K562 (cell line): ENCODE results near the gene OXSR1. TPM values are rescaled to one million over a fixed set of nuclear protein-coding genes. Genes with fewer than 3 reads are reported as not detected.

Experiments
- ATAC-seq: fragments of 200-7000 bp; cut with Tn5 transposase; 3 replicates; pipeline ENCODE4 v1.9.1; 2020; ENCODE audit warnings: moderate library complexity
- BruUV-seq: library from RNA; stranded (reverse); fragments of 400-500 nt; replicated peaks from 2 replicates; lab custom pipeline; 2021; lab: Mats Ljungman, UMichigan
- CTCF ChIA-PET: fragments of 300-600 bp; formaldehyde crosslinking; extraction: SDS; loops from one replicate; lab custom pipeline; 2021; ENCODE audit warnings: low intra/inter-chr PET ratio; lab: Yijun Ruan, JAX
- POLR2A ChIA-PET: fragments of 300-600, 350-650 bp; sonication (Branson Sonifier 250); formaldehyde crosslinking; extraction: SDS; loops from one replicate; lab custom pipeline; 2021; ENCODE audit warnings: antibody characterized with exemption, inconsistent platforms; lab: Yijun Ruan, JAX
- DNase-seq, 4 experiments: peaks; one replicate each; pipeline versions ENCODE4 v3.0.0 to v3.0.0-alpha.2; 2011 to 2018; ENCODE audit warnings: low spot score in 3 of 4, mixed read lengths in 3 of 4; ENCODE audit errors: extremely low read depth in 1 of 4
- FAIRE-seq: peaks from 2 replicates; lab custom pipeline; 2011; peaks lifted over from hg19 to GRCh38; lab: Jason Lieb, UNC
- H2AFZ ChIP-seq: 2 replicates; pipeline ENCODE4 v1.6.0; 2011; ENCODE audit warnings: low read depth, low read length, control low read depth, inconsistent platforms
- H3K27ac ChIP-seq: fragments of 200-600 bp; 3 replicates; pipeline ENCODE4 v1.8.0; 2011; ENCODE audit warnings: low read depth, mild to moderate bottlenecking, control low read depth, inconsistent platforms, low read length, moderate library complexity, mixed read lengths; ENCODE audit errors: extremely low read depth
- H3K27me3 ChIP-seq, 2 experiments: fragments of 300-600 bp in 1 of 2; 2 replicates in 1 of 2; 3 replicates in 1 of 2; pipeline versions ENCODE4 v1.6.0 to v1.8.0; 2011; ENCODE audit warnings: inconsistent platforms in 2 of 2, low read length in 2 of 2, mild to moderate bottlenecking in 1 of 2, mixed read lengths in 1 of 2, moderate library complexity in 1 of 2; ENCODE audit not compliant: control insufficient read depth in 2 of 2, insufficient read depth in 2 of 2
- H3K36me3 ChIP-seq: fragments of 300-600 bp; 3 replicates; pipeline ENCODE4 v1.8.0; 2011; ENCODE audit warnings: mild to moderate bottlenecking, low read length, inconsistent platforms; ENCODE audit not compliant: control insufficient read depth, insufficient read depth
- H3K4me1 ChIP-seq, 2 experiments: fragments of 200-600 bp in 1 of 2; replicated peaks in 1 of 2; 2 replicates in 1 of 2; 3 replicates in 1 of 2; pipeline versions ENCODE4 v1.5.1 to v1.8.0; 2011; ENCODE audit warnings: inconsistent platforms in 2 of 2, low read length in 2 of 2, mild to moderate bottlenecking in 1 of 2, mixed read lengths in 1 of 2, moderate library complexity in 1 of 2; ENCODE audit not compliant: control insufficient read depth in 2 of 2, insufficient read depth in 2 of 2
- H3K4me2 ChIP-seq: 2 replicates; pipeline ENCODE4 v1.6.1; 2011; ENCODE audit warnings: low read length, control low read depth, inconsistent platforms, mixed read lengths; ENCODE audit not compliant: insufficient read depth
- H3K4me3 ChIP-seq: fragments of 200-600 bp; sonication (generic), shearing (Covaris generic); 2 replicates; pipeline ENCODE4 v1.5.1; 2016; ENCODE audit warnings: control low read depth, inconsistent platforms
- H3K79me2 ChIP-seq: fragments of 200-600 bp; 3 replicates; pipeline ENCODE4 v1.8.0; 2011; ENCODE audit warnings: low read length, inconsistent platforms; ENCODE audit not compliant: control insufficient read depth, insufficient read depth
- H3K9ac ChIP-seq, 2 experiments: 2 replicates each; pipeline versions ENCODE4 v1.6.0 to v1.6.1; 2011; ENCODE audit warnings: low read depth in 2 of 2, low read length in 2 of 2, control low read depth in 1 of 2, inconsistent platforms in 1 of 2, mild to moderate bottlenecking in 1 of 2, mixed read lengths in 1 of 2; ENCODE audit not compliant: insufficient read depth in 1 of 2
- H3K9me1 ChIP-seq: one replicate; pipeline ENCODE4 v1.6.0; 2011; ENCODE audit warnings: inconsistent platforms, mild to moderate bottlenecking, low read length, moderate library complexity; ENCODE audit not compliant: control insufficient read depth, insufficient read depth
- H3K9me3 ChIP-seq: replicated peaks from 2 replicates; pipeline ENCODE4 v1.5.1; 2011; ENCODE audit warnings: low read depth, low read length, inconsistent platforms; ENCODE audit not compliant: control insufficient read depth, insufficient read depth
- H4K20me1 ChIP-seq: replicated peaks from 2 replicates; pipeline ENCODE4 v1.6.1; 2011; ENCODE audit warnings: low read length, inconsistent platforms, mixed read lengths; ENCODE audit not compliant: control insufficient read depth, insufficient read depth
- ARID1B ChIP-seq: fragments of 450-650 bp; IDR thresholded peaks from 2 replicates; pipeline ENCODE4 v1.6.1; 2016; ENCODE audit warnings: antibody characterized with exemption, mild to moderate bottlenecking, inconsistent platforms
- CREB5 ChIP-seq: fragments of 250-450 bp; sonication (Bioruptor Pico); IDR thresholded peaks from 2 replicates; pipeline ENCODE4 v1.5.0; 2020; ENCODE audit warnings: mild to moderate bottlenecking
- SAP30 ChIP-seq: fragments of 200-600 bp; sonication (generic); IDR thresholded peaks from 2 replicates; pipeline ENCODE4 v1.6.1; 2012; ENCODE audit warnings: borderline replicate concordance, low read depth, mild to moderate bottlenecking, moderate library complexity, low read length, control low read depth, inconsistent platforms; ENCODE audit not compliant: insufficient read depth, poor library complexity, severe bottlenecking
- TAF9B ChIP-seq: fragments of 450-650 bp; IDR thresholded peaks from 2 replicates; pipeline ENCODE4 v1.6.1; 2018; ENCODE audit warnings: mild to moderate bottlenecking; ENCODE audit not compliant: partially characterized antibody
- YY1 ChIP-seq, 3 experiments: IDR thresholded peaks; 2 replicates each; pipeline ENCODE4 v1.6.1; 2011; ENCODE audit warnings: low read length in 2 of 3, mild to moderate bottlenecking in 2 of 3, moderate library complexity in 2 of 3, borderline replicate concordance in 1 of 3, control low read depth in 1 of 3, low read depth in 1 of 3; ENCODE audit not compliant: insufficient read depth in 3 of 3, insufficient replicate concordance in 2 of 3, control insufficient read depth in 1 of 3, insufficient read length in 1 of 3; ENCODE audit errors: extremely low read depth in 1 of 3
- ZNF395 ChIP-seq: fragments of 200-800 bp; sonication (Bioruptor generic); IDR thresholded peaks from 2 replicates; pipeline ENCODE4 v1.6.1; 2017; ENCODE audit warnings: missing genetic modification characterization, missing compliant biosample characterization
- WGBS: fragments of 100-300 bp; shearing (Covaris generic); methylation state at CpG from one replicate; pipeline ENCODE4 v1.1.6; 2016; ENCODE audit warnings: low coverage, mixed read lengths; ENCODE audit not compliant: insufficient coverage; ENCODE audit errors: missing lambda C conversion rate; 5-methylcytosine and 5-hydroxymethylcytosine counted together
- in situ Hi-C: fragments of 300-500 bp; cut with MboI; formaldehyde crosslinking; loops from 4 replicates; pipeline ENCODE4 v1.15.0; 2018; ENCODE audit warnings: inconsistent platforms, mixed read lengths
- intact Hi-C: fragments of 100-400 bp; cut with micrococcal nuclease; formaldehyde crosslinking; loops from 2 replicates; pipeline ENCODE4 v1.14.2; 2022
- polyA plus RNA-seq, 8 experiments: library from polyadenylated mRNA; depleted of rRNA in 4 of 8; stranded (reverse) in 5 of 8; unstranded in 3 of 8; fragments of >200 nt; fragmentation: Nextera tagmentation in 2 of 8; fragmentation: Illumina TruSeq in 1 of 8; extraction: Ambion mirVana in 2 of 8; extraction: Trizol in 1 of 8; gene quantifications; 2 replicates each; pipeline versions ENCODE4 v1.2.1 to v1.2.3, GENCODE V29; 2011 to 2014; ENCODE audit warnings: inconsistent platforms in 1 of 8, missing spikeins in 1 of 8
- total RNA-seq, 7 experiments: library from RNA; depleted of rRNA in 6 of 7; stranded (reverse); fragments of >200 nt in 6 of 7; fragmentation: Illumina TruSeq in 2 of 7; extraction: Trizol in 2 of 7; gene quantifications; 2 replicates each; pipeline versions ENCODE4 v1.2.1 to v1.2.3, GENCODE V29; 2011 to 2021; ENCODE audit warnings: low replicate concordance in 1 of 7

The OXSR1 gene
- total and polyA plus RNA-seq, 9 of the 15 experiments (the other 6 are each of a cell fraction or from before 2014, with no cell fraction given) = 15.7 to 87.6 (median 48.7) TPM

- H2AFZ ChIP-seq = peak overlapping the region; percentile 69
- H3K36me3 ChIP-seq = no peaks in the 10 kb centered on the region
- ATAC-seq (peak; percentile 23), FAIRE-seq (no peak), DNase-seq (no peak)
- in situ Hi-C loops (no loop called here), intact Hi-C loops (no loop called here)
- no peak for TF ChIP-seq TAF9B
- no peak for TF ChIP-seq YY1 (IDR thresholded peaks at IDR 0.05; ENCODE audit: borderline replicate concordance in 1 of 3, control insufficient read depth in 1 of 3, extremely low read depth in 1 of 3, insufficient read depth in 3 of 3, insufficient read length in 1 of 3, insufficient replicate concordance in 2 of 3, low read depth in 1 of 3, low read length in 2 of 3)
- TF ChIP-seq ZNF395 (CRISPR knock-in tag) = 0 out of 2 replicates have a peak, but pooled peaks have one; percentile 41
- TF ChIP-seq CREB5 (CRISPR knock-in tag) = no peak
- TF ChIP-seq SAP30 = no peak
- TF ChIP-seq ARID1B = no peak
- no peaks in the 10 kb centered on the region for H3K79me2 ChIP-seq
- POLR2A ChIA-PET = interaction anchor here (0.8 to 0.9 kb wide), 2 partner anchors 11 to 19 kb away, joined by 3 read pairs; no protein-coding TSS in a partner anchor
- peaks cover 0 to 14% of the 10 kb centered on the region in 2 experiments; a peak in 2 of 5 replicates for H3K4me1 ChIP-seq
- CTCF ChIA-PET = no interaction called here
- H4K20me1 ChIP-seq = no peaks in the 10 kb centered on the region
- WGBS = 57% methylated on average over 8 of the region's 8 CpGs
- peaks cover 3% of the 10 kb centered on the region for H3K9me1 ChIP-seq
- H3K27me3 ChIP-seq = no peaks in the 10 kb centered on the region; a peak in 3 of 5 replicates
- BruUV-seq = no TSS peak
- no peak overlapping the region for H3K27ac ChIP-seq
- H3K9me3 ChIP-seq = no peaks in the 10 kb centered on the region
- no peak overlapping the region for H3K4me2 ChIP-seq
- no peak overlapping the region for H3K4me3 ChIP-seq
- H3K9ac ChIP-seq = peak overlapping the region in 1 of 2 experiments; percentile 47; a peak in 1 of 4 replicates
Measured at GRCh38 chr3:38275658-38276057, 110.3 kb downstream of the OXSR1 start.
